ENCODE measurements around the gene LENG8. TPM values are rescaled to one million over a fixed set of nuclear protein-coding genes. Genes with fewer than 3 reads are reported as not detected.

The LENG8 gene
- total RNA-seq, 1 donor from 2014 or later = 193 TPM

GRCh38 chr19:54458648-54459281 lies 9.8 kb downstream of the LENG8 start:
- peak overlapping the region; percentile 41 for H3K27ac Mint-ChIP-seq (ENCODE audit: unreplicated experiment)
- no peak overlapping the region for H3K9ac ChIP-seq (ENCODE audit: low read length)
- FAIRE-seq (no peak), DNase-seq (ENCODE audit: low read depth) (no peak)
- H3K27me3 Mint-ChIP-seq (ENCODE audit: low read depth, unreplicated experiment) = no peaks in the 10 kb centered on the region
- no peaks in the 10 kb centered on the region for H3K9me3 ChIP-seq (ENCODE audit: insufficient read depth, low read depth, low read length)
- no peak overlapping the region for H3K4me2 ChIP-seq (ENCODE audit: low read length)
- H3K27me3 ChIP-seq (ENCODE audit: insufficient read depth, low read length) = no peaks in the 10 kb centered on the region
- no peak overlapping the region for H3K27ac ChIP-seq (ENCODE audit: low read depth, low read length)
- peaks cover 13% of the 10 kb centered on the region for H3K4me1 ChIP-seq (ENCODE audit: insufficient read depth, low read length)
- no peaks in the 10 kb centered on the region for H3K9me3 Mint-ChIP-seq (ENCODE audit: unreplicated experiment)
- no peak overlapping the region for H2AFZ ChIP-seq (ENCODE audit: low read depth, low read length)
- H3K36me3 Mint-ChIP-seq (ENCODE audit: low read depth, unreplicated experiment) = peaks cover 23% of the 10 kb centered on the region
- peaks cover 5% of the 10 kb centered on the region for H3K4me1 Mint-ChIP-seq (ENCODE audit: low read depth, unreplicated experiment)
- peaks cover 22% of the 10 kb centered on the region for H3K36me3 ChIP-seq (ENCODE audit: insufficient read depth, low read length)
- H3K4me3 Mint-ChIP-seq (ENCODE audit: unreplicated experiment) = peak overlapping the region; percentile 66
- H3K79me2 ChIP-seq (ENCODE audit: insufficient read depth, low read length) = peaks cover 77% of the 10 kb centered on the region
- peaks cover 81% of the 10 kb centered on the region for H4K20me1 ChIP-seq (ENCODE audit: insufficient read depth, low read length)
- TF ChIP-seq EZH2 (IDR thresholded peaks at IDR 0.05; ENCODE audit: insufficient read depth, low read length) = no peak
- TF ChIP-seq CTCF (IDR thresholded peaks at IDR 0.05; ENCODE audit: insufficient read depth, low read depth, low read length) = no peak
- no peak overlapping the region for H3K4me3 ChIP-seq (ENCODE audit: insufficient read depth, low read depth, low read length)

- H3K4me1 ChIP-seq (ENCODE audit: insufficient read depth, low read length) = peaks cover 21% of the 10 kb centered on the region
- H4K20me1 ChIP-seq (ENCODE audit: insufficient read depth, low read length) = peaks cover 73% of the 10 kb centered on the region
- H3K9me3 Mint-ChIP-seq (ENCODE audit: unreplicated experiment) = no peaks in the 10 kb centered on the region
- peaks cover 8% of the 10 kb centered on the region for H3K4me1 Mint-ChIP-seq (ENCODE audit: low read depth, unreplicated experiment)
- H3K79me2 ChIP-seq (ENCODE audit: insufficient read depth, low read length) = peaks cover 69% of the 10 kb centered on the region
- H3K27me3 ChIP-seq (ENCODE audit: insufficient read depth, low read length) = no peaks in the 10 kb centered on the region
- DNase-seq (ENCODE audit: low read depth) (no peak), FAIRE-seq (no peak)
- H3K27me3 Mint-ChIP-seq (ENCODE audit: low read depth, unreplicated experiment) = no peaks in the 10 kb centered on the region
- H2AFZ ChIP-seq (ENCODE audit: low read depth, low read length) = no peak overlapping the region
- peaks cover 22% of the 10 kb centered on the region for H3K36me3 ChIP-seq (ENCODE audit: insufficient read depth, low read length)
- peak overlapping the region; percentile 66 for H3K4me3 Mint-ChIP-seq (ENCODE audit: unreplicated experiment)
- no peak overlapping the region for H3K4me2 ChIP-seq (ENCODE audit: low read length)
- TF ChIP-seq EZH2 (IDR thresholded peaks at IDR 0.05; ENCODE audit: insufficient read depth, low read length) (no peak), CTCF (IDR thresholded peaks at IDR 0.05; ENCODE audit: insufficient read depth, low read depth, low read length) (no peak)
- no peak overlapping the region for H3K9ac ChIP-seq (ENCODE audit: low read length)
- no peak overlapping the region for H3K4me3 ChIP-seq (ENCODE audit: insufficient read depth, low read depth, low read length)
- no peak overlapping the region for H3K27ac Mint-ChIP-seq (ENCODE audit: unreplicated experiment)
- H3K27ac ChIP-seq (ENCODE audit: low read depth, low read length) = no peak overlapping the region
- H3K9me3 ChIP-seq (ENCODE audit: insufficient read depth, low read depth, low read length) = no peaks in the 10 kb centered on the region
- H3K36me3 Mint-ChIP-seq (ENCODE audit: low read depth, unreplicated experiment) = peaks cover 21% of the 10 kb centered on the region
Observed at GRCh38 chr19:54459282-54460229, 10.6 kb downstream of the LENG8 start.

Data from astrocyte (in vitro differentiated cells and primary cell).